ENCODE measurements around the gene CUEDC2.

GRCh38 chr10:102409604-102410428 is 22.6 kb downstream of the CUEDC2 start:
- TF ChIP-seq BHLHE40 (IDR thresholded peaks at IDR 0.05; ENCODE audit: borderline replicate concordance) (no peak), FOXM1 (IDR thresholded peaks at IDR 0.05; ENCODE audit: borderline replicate concordance) (no peak), SUZ12 (IDR thresholded peaks at IDR 0.05) (no peak), HDGF (IDR thresholded peaks at IDR 0.05; ENCODE audit: borderline replicate concordance) (no peak), ZNF384 (IDR thresholded peaks at IDR 0.05) (no peak), ELF4 (IDR thresholded peaks at IDR 0.05) (no peak)
